Fibroblast of the aortic adventitia (primary cell): ENCODE results near the gene KLK2. TPM values are rescaled to one million over a fixed set of nuclear protein-coding genes. Genes with fewer than 3 reads are reported as not detected.

ENCODE experiments used
- DNase-seq: peaks from one replicate; pipeline ENCODE4 v3.0.0-alpha.2; 2010; ENCODE audit warnings: low read depth
- H3K4me3 ChIP-seq: 2 replicates; pipeline ENCODE4 v1.5.1; 2011; ENCODE audit warnings: low read depth, mild to moderate bottlenecking, control low read depth, low read length, moderate library complexity
- CTCF ChIP-seq: IDR thresholded peaks from 2 replicates; pipeline ENCODE4 v1.5.1; 2011; ENCODE audit warnings: mild to moderate bottlenecking, low read length, control low read depth, inconsistent platforms; ENCODE audit not compliant: insufficient read depth
- total RNA-seq: library from RNA; depleted of rRNA; stranded (reverse); fragments of >200 nt; gene quantifications from 2 replicates; pipeline ENCODE4 v1.2.3, GENCODE V29; 2012; ENCODE audit warnings: low replicate concordance

KLK2 gene
- total RNA-seq, 1 donor = not detected

- H3K4me3 ChIP-seq = no peak overlapping the region
- TF ChIP-seq CTCF = no peak
- DNase-seq = no peak
These were observed 36.2 kb downstream of the KLK2 start for GRCh38 chr19:50909240-50910070.

- DNase-seq = no peak
- TF ChIP-seq CTCF = no peak
These were observed 37.5 kb downstream of the KLK2 start for GRCh38 chr19:50910722-50911121.

GRCh38 chr19:50911206-50912101 is 38.2 kb downstream of the KLK2 start, which contains the start of gene KLK4:
Gene KLK4 (minus strand): TSS chr19:50911395. CDS start chr19:50910738, 657 bp downstream.
- DNase-seq = no peak
- no peak within 1 kb of the TSS for H3K4me3 ChIP-seq
- no peak for TF ChIP-seq CTCF

More at GRCh38 chr19:50910722-50911121, 37.5 kb downstream of the KLK2 start:
- no peak overlapping the region for H3K4me3 ChIP-seq

GRCh38 chr19:50912102-50912599 is 38.9 kb downstream of the KLK2 start:
- no peak for TF ChIP-seq CTCF
- no peak overlapping the region for H3K4me3 ChIP-seq
- DNase-seq = no peak

GRCh38 chr19:50912727-50913716 is 39.8 kb downstream of the KLK2 start:
- H3K4me3 ChIP-seq = no peak overlapping the region
- TF ChIP-seq CTCF = no peak
- no peak for DNase-seq

- no peak for DNase-seq
- H3K4me3 ChIP-seq = no peak overlapping the region
- TF ChIP-seq CTCF = no peak
These were observed 42.8 kb downstream of the KLK2 start for GRCh38 chr19:50916069-50916468.
